Neuron (in vitro differentiated cells): ENCODE data around the gene SMARCD2.
"Not testable (repeated sequence)": the region's sequence is repeated elsewhere in the genome, so short reads cannot be mapped to it uniquely, and the experiment has no call there.

Source experiments
- H2AFZ ChIP-seq: one replicate; pipeline ENCODE4 v1.6.1; 2013; ENCODE audit warnings: low read depth, mild to moderate bottlenecking, inconsistent platforms, low read length, moderate library complexity
- H3K27me3 ChIP-seq: one replicate; pipeline ENCODE4 v1.6.1; 2013; ENCODE audit warnings: low read length; ENCODE audit not compliant: insufficient read depth
- H3K36me3 ChIP-seq: one replicate; pipeline ENCODE4 v1.6.1; 2013; ENCODE audit warnings: low read length; ENCODE audit not compliant: insufficient read depth
- H3K4me1 ChIP-seq: one replicate; pipeline ENCODE4 v1.6.1; 2013; ENCODE audit warnings: low read length; ENCODE audit not compliant: insufficient read depth
- H3K4me3 ChIP-seq: 2 replicates; pipeline ENCODE4 v1.5.1; 2013; ENCODE audit warnings: mild to moderate bottlenecking, low read length, moderate library complexity
- H3K9me3 ChIP-seq: one replicate; pipeline ENCODE4 v1.6.1; 2013; ENCODE audit warnings: low read length

The SMARCD2 gene

GRCh38 chr17:63870292-63870665, 27.8 kb upstream of the SMARCD2 start:
- not testable (repeated sequence) for H3K4me3 ChIP-seq, H3K36me3 ChIP-seq, H3K27me3 ChIP-seq, H3K9me3 ChIP-seq, H3K4me1 ChIP-seq, H2AFZ ChIP-seq

- H3K9me3 ChIP-seq, H3K4me3 ChIP-seq, H3K4me1 ChIP-seq, H2AFZ ChIP-seq, H3K36me3 ChIP-seq, H3K27me3 ChIP-seq: not testable (repeated sequence)
These were observed 27.2 kb upstream of the SMARCD2 start for GRCh38 chr17:63869491-63870291.

GRCh38 chr17:63866625-63867024, 24.1 kb upstream of the SMARCD2 start:
- H3K9me3 ChIP-seq, H3K36me3 ChIP-seq, H3K4me3 ChIP-seq, H3K4me1 ChIP-seq, H2AFZ ChIP-seq, H3K27me3 ChIP-seq: not testable (repeated sequence)

- H2AFZ ChIP-seq = no peak overlapping the region
- no peaks in the 10 kb centered on the region for H3K9me3 ChIP-seq
- no peaks in the 10 kb centered on the region for H3K36me3 ChIP-seq
- no peaks in the 10 kb centered on the region for H3K4me1 ChIP-seq
- no peak overlapping the region for H3K4me3 ChIP-seq
- no peaks in the 10 kb centered on the region for H3K27me3 ChIP-seq
These were observed 16.8 kb upstream of the SMARCD2 start for GRCh38 chr17:63859257-63859656.

GRCh38 chr17:63856425-63856824, 13.9 kb upstream of the SMARCD2 start:
- H3K4me1 ChIP-seq, H3K36me3 ChIP-seq, H2AFZ ChIP-seq, H3K27me3 ChIP-seq, H3K4me3 ChIP-seq, H3K9me3 ChIP-seq: not testable (repeated sequence)

- H3K27me3 ChIP-seq = peaks cover 4% of the 10 kb centered on the region
- H3K4me1 ChIP-seq = no peaks in the 10 kb centered on the region
- no peaks in the 10 kb centered on the region for H3K36me3 ChIP-seq
- H2AFZ ChIP-seq = no peak overlapping the region
- no peak overlapping the region for H3K4me3 ChIP-seq
- no peaks in the 10 kb centered on the region for H3K9me3 ChIP-seq
These were observed 12.7 kb upstream of the SMARCD2 start for GRCh38 chr17:63855185-63855584.

GRCh38 chr17:63854709-63855108, 12.2 kb upstream of the SMARCD2 start:
- Histone ChIP-seq H3K27me3 (peaks cover 4% of the 10 kb centered on the region), H3K4me1 (no peaks in the 10 kb centered on the region), H3K4me3 (no peak overlapping the region), H3K36me3 (no peaks in the 10 kb centered on the region), H3K9me3 (no peaks in the 10 kb centered on the region), H2AFZ (no peak overlapping the region)

GRCh38 chr17:63853260-63853659, 10.8 kb upstream of the SMARCD2 start:
- Histone ChIP-seq H3K4me1 (no peaks in the 10 kb centered on the region), H3K4me3 (no peak overlapping the region), H3K9me3 (no peaks in the 10 kb centered on the region), H3K27me3 (peaks cover 4% of the 10 kb centered on the region), H3K36me3 (no peaks in the 10 kb centered on the region), H2AFZ (no peak overlapping the region)

- H3K27me3 ChIP-seq = peaks cover 4% of the 10 kb centered on the region
- no peaks in the 10 kb centered on the region for H3K9me3 ChIP-seq
- H3K4me1 ChIP-seq = no peaks in the 10 kb centered on the region
- no peaks in the 10 kb centered on the region for H3K36me3 ChIP-seq
- no peak overlapping the region for H3K4me3 ChIP-seq
- no peak overlapping the region for H2AFZ ChIP-seq
These were observed 7.9 kb upstream of the SMARCD2 start for GRCh38 chr17:63850401-63850800.

GRCh38 chr17:63848834-63849689, 6.6 kb upstream of the SMARCD2 start:
- H3K4me3 ChIP-seq = no peak overlapping the region
- peaks cover 4% of the 10 kb centered on the region for H3K27me3 ChIP-seq
- H2AFZ ChIP-seq = no peak overlapping the region
- H3K9me3 ChIP-seq = no peaks in the 10 kb centered on the region
- H3K4me1 ChIP-seq = no peaks in the 10 kb centered on the region
- H3K36me3 ChIP-seq = no peaks in the 10 kb centered on the region

- H3K27me3 ChIP-seq = peaks cover 4% of the 10 kb centered on the region
- H3K9me3 ChIP-seq = no peaks in the 10 kb centered on the region
- no peak overlapping the region for H3K4me3 ChIP-seq
- no peaks in the 10 kb centered on the region for H3K36me3 ChIP-seq
- H3K4me1 ChIP-seq = no peaks in the 10 kb centered on the region
- H2AFZ ChIP-seq = no peak overlapping the region
These were observed 5.2 kb upstream of the SMARCD2 start for GRCh38 chr17:63847525-63848249.

- Histone ChIP-seq H3K9me3 (no peaks in the 10 kb centered on the region), H3K36me3 (no peaks in the 10 kb centered on the region), H3K27me3 (no peaks in the 10 kb centered on the region), H3K4me3 (no peak overlapping the region), H3K4me1 (peaks cover 12% of the 10 kb centered on the region), H2AFZ (no peak overlapping the region)
These were observed 3.0 kb upstream of the SMARCD2 start for GRCh38 chr17:63845509-63845908.
